GM19452 (cell line): ENCODE measurements around the gene PML.

Source experiments
- ATAC-seq: cut with Tn5 transposase; IDR thresholded peaks from one replicate; pipeline ENCODE4 v1.9.1; 2021; ENCODE audit not compliant: unreplicated experiment

Gene PML

DNA sequence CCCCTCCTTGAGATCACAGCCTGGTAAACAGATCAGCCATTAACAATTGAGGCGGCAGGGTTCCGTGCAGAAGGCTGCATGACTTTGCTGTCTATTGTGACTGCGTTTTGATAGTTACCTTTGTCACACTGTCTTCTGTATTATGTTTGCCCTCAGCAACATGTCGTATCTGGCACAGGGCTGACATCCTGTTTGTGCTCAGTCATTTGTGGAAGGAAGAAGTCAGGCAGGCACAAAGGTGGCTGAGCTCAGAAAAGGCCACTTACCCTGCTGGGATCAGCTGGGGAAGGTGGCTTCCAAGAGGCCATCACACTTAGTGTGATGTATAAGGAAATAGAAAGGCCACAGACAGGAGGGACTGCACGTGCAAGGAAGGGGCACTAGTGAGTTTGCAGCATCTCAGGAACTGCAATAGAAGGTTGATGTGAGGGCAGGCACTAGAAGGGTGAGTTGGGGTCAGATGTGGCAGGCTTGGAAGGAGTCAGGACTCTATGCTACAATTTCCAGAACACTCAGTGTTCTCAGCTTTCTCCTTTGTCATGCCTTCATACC, 13.4 kb downstream of the PML start:
- no peak for ATAC-seq

- no peak for ATAC-seq
Observed at GRCh38 chr15:74008901-74009300, 14.4 kb downstream of the PML start.

GRCh38 chr15:74010929-74011540, 16.5 kb downstream of the PML start:
- ATAC-seq: no peak

- ATAC-seq: no peak
Observed at GRCh38 chr15:74011610-74012009, 17.1 kb downstream of the PML start.

GRCh38 chr15:74013374-74013894, 18.9 kb downstream of the PML start:
- ATAC-seq: no peak

DNA sequence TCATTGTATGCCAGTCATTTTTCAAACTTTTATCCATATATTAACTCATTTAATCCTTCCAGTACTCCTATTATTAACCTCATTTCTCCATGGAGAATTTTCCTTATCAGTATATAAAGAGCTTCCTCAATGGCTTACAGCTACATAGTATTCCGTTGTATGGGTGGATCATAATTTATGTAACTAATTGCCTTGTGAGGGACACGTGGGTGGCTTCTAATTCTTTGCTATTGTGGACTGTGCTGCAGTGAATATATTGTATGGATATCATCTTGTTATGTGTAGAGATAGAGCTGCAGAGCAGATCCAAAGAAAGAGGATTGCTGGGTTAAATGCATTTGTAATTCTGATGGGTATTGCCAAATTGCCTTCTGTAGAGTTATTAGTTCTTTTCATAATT, 25.2 kb downstream of the PML start:
- ATAC-seq: no peak

GRCh38 chr15:74022706-74023470, 28.4 kb downstream of the PML start:
- no peak for ATAC-seq

DNA sequence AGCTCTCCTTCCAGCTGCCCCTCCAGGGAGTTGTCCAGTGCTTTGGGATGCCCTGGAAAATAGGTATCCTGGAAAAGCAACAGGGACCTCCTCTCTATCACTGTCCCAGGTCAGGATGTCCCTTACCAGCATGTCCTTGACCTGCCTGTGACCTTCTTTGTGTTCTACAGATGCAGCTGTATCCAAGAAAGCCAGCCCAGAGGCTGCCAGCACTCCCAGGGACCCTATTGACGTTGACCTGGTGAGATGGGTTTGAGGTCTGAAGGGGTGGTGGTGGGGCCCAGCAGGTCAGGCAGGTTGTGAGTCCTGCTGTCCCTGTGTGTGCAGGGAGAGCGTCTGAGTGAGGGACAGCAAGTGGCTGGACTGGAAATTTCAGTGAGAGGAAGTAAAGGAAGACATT, 30.2 kb downstream of the PML start:
- no peak for ATAC-seq

- ATAC-seq: no peak
Observed at GRCh38 chr15:74025436-74025835, 30.9 kb downstream of the PML start.

GRCh38 chr15:74027688-74028087, 33.2 kb downstream of the PML start:
- ATAC-seq: no peak

- ATAC-seq: no peak
Observed at GRCh38 chr15:74028646-74029045, 34.1 kb downstream of the PML start.

- no peak for ATAC-seq
Observed at GRCh38 chr15:74032046-74032445, 37.5 kb downstream of the PML start.

DNA sequence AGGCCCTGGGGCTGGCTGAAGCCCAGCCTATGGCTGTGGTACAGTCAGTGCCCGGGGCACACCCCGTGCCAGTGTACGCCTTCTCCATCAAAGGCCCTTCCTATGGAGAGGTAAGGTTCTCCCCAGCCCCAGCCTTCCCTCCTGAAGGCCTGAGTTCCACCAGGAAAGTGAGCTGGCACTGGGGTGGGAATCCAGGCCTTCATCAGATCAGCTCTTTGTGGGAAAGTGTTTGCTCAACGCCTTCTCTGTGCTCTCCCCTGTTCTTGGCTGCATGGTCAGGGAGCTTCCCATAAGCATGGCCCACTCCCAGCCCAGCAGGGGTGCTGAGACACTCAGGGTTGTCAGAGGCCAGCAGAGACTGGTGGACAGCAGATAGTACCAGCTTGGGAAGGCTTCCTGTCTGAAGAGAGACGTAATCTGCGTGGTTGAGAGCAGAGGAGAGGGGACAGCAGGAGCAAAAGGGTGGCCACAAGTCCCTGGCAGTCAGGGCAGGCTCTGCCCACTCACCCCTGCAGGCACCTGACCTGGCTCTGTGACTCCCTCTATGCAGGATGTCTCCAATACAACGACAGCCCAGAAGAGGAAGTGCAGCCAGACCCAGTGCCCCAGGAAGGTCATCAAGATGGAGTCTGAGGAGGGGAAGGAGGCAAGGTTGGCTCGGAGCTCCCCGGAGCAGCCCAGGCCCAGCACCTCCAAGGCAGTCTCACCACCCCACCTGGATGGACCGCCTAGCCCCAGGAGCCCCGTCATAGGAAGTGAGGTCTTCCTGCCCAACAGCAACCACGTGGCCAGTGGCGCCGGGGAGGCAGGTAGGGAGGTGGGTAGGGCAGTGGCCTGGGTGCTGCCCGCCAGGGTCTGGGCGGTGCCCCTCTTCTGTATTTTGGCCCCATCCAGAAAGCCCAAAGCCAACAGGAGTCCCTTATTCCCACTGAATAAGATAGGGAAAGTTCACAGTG, 38.4 kb downstream of the PML start:
- ATAC-seq: no peak

DNA sequence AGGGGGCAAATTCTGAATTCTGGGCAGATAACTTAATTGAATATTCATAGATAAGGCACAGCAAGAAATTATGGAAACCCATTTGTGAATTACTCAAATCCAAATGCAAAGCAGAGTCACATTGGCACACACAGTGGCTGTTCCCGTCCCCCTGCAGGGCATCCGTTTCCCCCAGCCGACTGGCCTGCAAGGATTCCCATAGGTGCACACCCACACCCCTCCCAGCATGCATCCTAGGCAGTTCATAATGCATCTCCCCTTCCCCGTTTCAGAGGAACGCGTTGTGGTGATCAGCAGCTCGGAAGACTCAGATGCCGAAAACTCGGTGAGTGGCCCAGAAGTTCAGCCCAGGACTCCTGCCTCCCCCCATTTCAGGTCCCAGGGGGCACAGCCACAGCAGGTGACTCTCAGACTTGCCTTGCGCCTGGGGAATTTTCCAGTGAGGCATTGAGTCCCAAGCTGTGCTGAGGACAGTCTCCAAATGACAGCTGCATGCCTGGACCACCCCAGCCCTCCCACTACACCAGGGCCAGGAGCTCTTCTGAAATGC, 39.8 kb downstream of the PML start:
- no peak for ATAC-seq

DNA sequence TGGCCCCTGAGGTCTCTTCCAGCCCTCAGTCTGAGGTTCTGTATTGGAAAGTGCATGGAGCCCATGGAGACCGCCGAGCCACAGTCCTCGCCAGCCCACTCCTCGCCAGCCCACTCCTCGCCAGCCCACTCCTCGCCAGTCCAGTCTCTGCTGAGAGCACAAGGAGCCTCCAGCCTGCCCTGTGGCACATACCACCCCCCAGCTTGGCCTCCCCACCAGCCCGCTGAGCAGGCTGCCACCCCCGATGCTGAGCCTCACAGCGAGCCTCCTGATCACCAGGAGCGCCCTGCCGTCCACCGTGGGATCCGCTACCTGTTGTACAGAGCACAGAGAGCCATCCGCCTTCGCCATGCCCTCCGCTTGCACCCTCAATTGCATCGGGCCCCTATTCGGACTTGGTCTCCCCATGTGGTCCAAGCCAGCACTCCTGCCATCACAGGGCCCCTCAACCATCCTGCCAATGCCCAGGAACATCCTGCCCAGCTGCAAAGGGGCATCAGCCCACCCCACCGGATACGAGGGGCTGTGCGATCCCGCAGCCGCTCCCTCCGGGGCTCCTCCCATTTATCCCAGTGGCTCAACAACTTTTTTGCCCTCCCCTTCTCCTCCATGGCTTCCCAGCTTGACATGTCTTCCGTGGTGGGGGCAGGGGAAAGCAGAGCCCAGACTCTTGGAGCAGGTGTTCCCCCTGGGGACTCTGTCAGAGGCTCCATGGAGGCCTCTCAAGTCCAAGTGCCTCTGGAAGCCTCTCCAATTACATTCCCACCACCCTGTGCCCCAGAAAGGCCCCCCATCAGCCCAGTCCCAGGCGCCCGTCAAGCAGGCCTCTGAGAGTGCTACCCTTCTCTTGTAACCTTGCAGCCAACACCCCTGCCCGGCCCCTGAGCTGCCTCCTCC, 40.9 kb downstream of the PML start:
- no peak for ATAC-seq

- ATAC-seq: no peak
Observed at GRCh38 chr15:74036271-74037170, 42.0 kb downstream of the PML start.

DNA sequence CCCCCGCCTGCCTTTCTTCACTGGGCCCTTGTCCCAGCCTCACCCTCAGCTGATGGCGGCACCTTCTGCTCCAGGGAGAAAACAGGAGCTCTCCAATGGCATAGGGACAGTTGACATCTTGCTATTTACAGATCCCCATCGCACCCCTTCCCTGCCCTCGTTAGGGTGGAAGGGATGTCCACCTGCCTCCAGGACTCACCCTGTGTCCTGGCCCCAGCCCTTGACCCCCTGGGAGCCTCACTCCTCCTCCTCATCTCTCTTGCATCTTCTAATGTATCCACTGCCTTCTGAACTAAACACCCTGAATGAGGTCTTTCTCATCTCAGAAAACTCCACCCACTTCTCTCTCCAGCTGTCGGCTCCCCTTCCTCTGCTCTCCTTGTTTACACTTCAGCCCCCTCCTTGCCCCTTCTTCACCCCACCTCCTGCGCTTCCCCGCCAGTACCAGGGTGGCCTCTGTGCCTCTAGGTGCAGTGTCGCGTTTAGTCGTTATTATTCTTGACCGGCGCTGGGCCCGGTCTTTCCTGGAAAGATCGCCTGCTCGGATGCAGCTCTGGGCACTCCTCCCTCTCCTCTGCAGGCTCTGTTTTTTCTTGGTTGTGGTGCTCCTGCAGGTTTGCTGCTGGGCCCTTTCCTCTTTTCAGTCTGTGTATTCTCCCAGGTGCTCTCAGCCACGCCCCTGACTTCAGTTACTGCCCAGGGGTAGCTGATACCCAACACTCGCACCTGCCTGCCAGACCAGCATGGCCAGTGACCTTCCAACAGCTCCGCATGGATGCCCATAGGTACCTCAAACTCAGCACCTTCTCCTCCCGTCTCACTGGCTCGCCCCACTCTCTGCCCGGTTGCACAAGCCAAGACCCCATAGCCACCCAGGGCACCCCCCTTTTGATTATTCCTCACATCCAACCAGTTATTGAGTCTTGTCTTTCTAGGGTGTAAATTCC, 42.9 kb downstream of the PML start:
- ATAC-seq: no peak
